ENCODE measurements around the gene RPE65.
A peak's percentile ranks its signal among the peaks of the same experiment; 100 is the strongest.
"Not testable (repeated sequence)": the region's sequence is repeated elsewhere in the genome, so short reads cannot be mapped to it uniquely, and the experiment has no call there.

Gene RPE65

GRCh38 chr1:68449901-68450300 lies at the start of gene RPE65:
TSS of gene RPE65 (minus strand) at chr1:68449954. CDS start at chr1:68449905, 49 bp downstream.
- no peak for DNase-seq

- DNase-seq = no peak
Measured at GRCh38 chr1:68497358-68497698, 47.6 kb upstream of the RPE65 start.

GRCh38 chr1:68496680-68497357 lies 47.1 kb upstream of the RPE65 start, which contains the start of gene DEPDC1:
TSS of gene DEPDC1 (minus strand) at chr1:68497082. CDS start at chr1:68496999, 83 bp downstream.
- DNase-seq = peak; percentile 85

GRCh38 chr1:68495968-68496679 lies 46.4 kb upstream of the RPE65 start:
- DNase-seq = peak; percentile 11

GRCh38 chr1:68495532-68495931 lies 45.8 kb upstream of the RPE65 start:
- DNase-seq = no peak

GRCh38 chr1:68493193-68493592 lies 43.4 kb upstream of the RPE65 start:
- no peak for DNase-seq

- DNase-seq = not testable (repeated sequence)
Measured at GRCh38 chr1:68492255-68492654, 42.5 kb upstream of the RPE65 start.

- DNase-seq = no peak
Measured at GRCh38 chr1:68490046-68490651, 40.4 kb upstream of the RPE65 start.

- DNase-seq = no peak
Measured at GRCh38 chr1:68485431-68486022, 35.8 kb upstream of the RPE65 start.

- DNase-seq = no peak
Measured at GRCh38 chr1:68484618-68485017, 34.9 kb upstream of the RPE65 start.

- no peak for DNase-seq
Measured at GRCh38 chr1:68481041-68481440, 31.3 kb upstream of the RPE65 start.

GRCh38 chr1:68479501-68479900 lies 29.7 kb upstream of the RPE65 start:
- no peak for DNase-seq

- DNase-seq = no peak
Measured at GRCh38 chr1:68478662-68479061, 28.9 kb upstream of the RPE65 start.

- DNase-seq = not testable (repeated sequence)
Measured at GRCh38 chr1:68476626-68477025, 26.9 kb upstream of the RPE65 start.

GRCh38 chr1:68473060-68473459 lies 23.3 kb upstream of the RPE65 start:
- DNase-seq = no peak

GRCh38 chr1:68470388-68470970 lies 20.7 kb upstream of the RPE65 start:
- no peak for DNase-seq

- no peak for DNase-seq
Measured at GRCh38 chr1:68464891-68465290, 15.1 kb upstream of the RPE65 start.

- no peak for DNase-seq
Measured at GRCh38 chr1:68460935-68461334, 11.2 kb upstream of the RPE65 start.

GRCh38 chr1:68459796-68460195 lies 10.0 kb upstream of the RPE65 start:
- no peak for DNase-seq

- no peak for DNase-seq
Measured at GRCh38 chr1:68459091-68459490, 9.3 kb upstream of the RPE65 start.

GRCh38 chr1:68456202-68456601 lies 6.4 kb upstream of the RPE65 start:
- no peak for DNase-seq

- no peak for DNase-seq
Measured at GRCh38 chr1:68454534-68454933, 4.8 kb upstream of the RPE65 start.

GRCh38 chr1:68453060-68453670 lies 3.4 kb upstream of the RPE65 start:
- no peak for DNase-seq
